NB4 (cell line): Measurements from ENCODE around the gene MCF2L.

ENCODE experiments used
- MAX ChIP-seq: IDR thresholded peaks from 2 replicates; pipeline ENCODE4 v1.6.1; 2011; ENCODE audit warnings: low read depth, low read length
- MYC ChIP-seq: IDR thresholded peaks from 2 replicates; pipeline ENCODE4 v1.6.1; 2011; ENCODE audit warnings: low read depth, low read length
- POLR2A ChIP-seq: IDR thresholded peaks from 2 replicates; pipeline ENCODE4 v1.6.1; 2011; ENCODE audit warnings: mild to moderate bottlenecking; ENCODE audit not compliant: insufficient read length; ENCODE audit errors: extremely low read depth

- TF ChIP-seq MYC (no peak), MAX (no peak), POLR2A (no peak)
Measured at GRCh38 chr13:112943309-112944125, 25.5 kb upstream of the MCF2L start.
